AG04449 (cell line): ENCODE data around the gene KASH5.

Experiments
- CTCF ChIA-PET: fragments of 350-600 bp; formaldehyde crosslinking; extraction: SDS; loops from one replicate; lab custom pipeline; 2021; ENCODE audit warnings: antibody characterized with exemption; lab: Yijun Ruan, JAX
- POLR2A ChIA-PET: fragments of 400-600, 350-600 bp; formaldehyde crosslinking; extraction: SDS; loops from one replicate; lab custom pipeline; 2020; ENCODE audit warnings: antibody characterized with exemption, inconsistent platforms; lab: Yijun Ruan, JAX
- DNase-seq: peaks from one replicate; pipeline ENCODE4 v3.0.0-alpha.2; 2010; ENCODE audit warnings: low read depth, low spot score
- H3K4me3 ChIP-seq: 2 replicates; pipeline ENCODE4 v1.5.1; 2011; ENCODE audit warnings: low read depth, mild to moderate bottlenecking, control low read depth, low read length
- TF ChIP-seq, protein P1 (sequence below): IDR thresholded peaks from one replicate; pipeline ENCODE4 v1.5.1; 2011; ENCODE audit warnings: mild to moderate bottlenecking, moderate library complexity, low read length, control low read depth, inconsistent platforms; ENCODE audit not compliant: insufficient read depth; ENCODE audit errors: missing control alignments

KASH5 gene

GRCh38 chr19:49425178-49425577, 37.1 kb downstream of the KASH5 start, which contains the start of gene GFY:
Gene GFY (plus strand): TSS chr19:49425388. CDS start chr19:49426431, 1,043 bp downstream.
- ChIA-PET POLR2A (no interaction called here), CTCF (interaction anchor here (0.9 to 2.4 kb wide), 3 partner anchors 9 to 33 kb away, joined by 3 to 10 read pairs (median 4); no protein-coding TSS in a partner anchor)
- no peak for DNase-seq
- H3K4me3 ChIP-seq, result no peak within 1 kb of the TSS
- TF ChIP-seq, protein P1, sequence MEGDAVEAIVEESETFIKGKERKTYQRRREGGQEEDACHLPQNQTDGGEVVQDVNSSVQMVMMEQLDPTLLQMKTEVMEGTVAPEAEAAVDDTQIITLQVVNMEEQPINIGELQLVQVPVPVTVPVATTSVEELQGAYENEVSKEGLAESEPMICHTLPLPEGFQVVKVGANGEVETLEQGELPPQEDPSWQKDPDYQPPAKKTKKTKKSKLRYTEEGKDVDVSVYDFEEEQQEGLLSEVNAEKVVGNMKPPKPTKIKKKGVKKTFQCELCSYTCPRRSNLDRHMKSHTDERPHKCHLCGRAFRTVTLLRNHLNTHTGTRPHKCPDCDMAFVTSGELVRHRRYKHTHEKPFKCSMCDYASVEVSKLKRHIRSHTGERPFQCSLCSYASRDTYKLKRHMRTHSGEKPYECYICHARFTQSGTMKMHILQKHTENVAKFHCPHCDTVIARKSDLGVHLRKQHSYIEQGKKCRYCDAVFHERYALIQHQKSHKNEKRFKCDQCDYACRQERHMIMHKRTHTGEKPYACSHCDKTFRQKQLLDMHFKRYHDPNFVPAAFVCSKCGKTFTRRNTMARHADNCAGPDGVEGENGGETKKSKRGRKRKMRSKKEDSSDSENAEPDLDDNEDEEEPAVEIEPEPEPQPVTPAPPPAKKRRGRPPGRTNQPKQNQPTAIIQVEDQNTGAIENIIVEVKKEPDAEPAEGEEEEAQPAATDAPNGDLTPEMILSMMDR, result no peak

DNA sequence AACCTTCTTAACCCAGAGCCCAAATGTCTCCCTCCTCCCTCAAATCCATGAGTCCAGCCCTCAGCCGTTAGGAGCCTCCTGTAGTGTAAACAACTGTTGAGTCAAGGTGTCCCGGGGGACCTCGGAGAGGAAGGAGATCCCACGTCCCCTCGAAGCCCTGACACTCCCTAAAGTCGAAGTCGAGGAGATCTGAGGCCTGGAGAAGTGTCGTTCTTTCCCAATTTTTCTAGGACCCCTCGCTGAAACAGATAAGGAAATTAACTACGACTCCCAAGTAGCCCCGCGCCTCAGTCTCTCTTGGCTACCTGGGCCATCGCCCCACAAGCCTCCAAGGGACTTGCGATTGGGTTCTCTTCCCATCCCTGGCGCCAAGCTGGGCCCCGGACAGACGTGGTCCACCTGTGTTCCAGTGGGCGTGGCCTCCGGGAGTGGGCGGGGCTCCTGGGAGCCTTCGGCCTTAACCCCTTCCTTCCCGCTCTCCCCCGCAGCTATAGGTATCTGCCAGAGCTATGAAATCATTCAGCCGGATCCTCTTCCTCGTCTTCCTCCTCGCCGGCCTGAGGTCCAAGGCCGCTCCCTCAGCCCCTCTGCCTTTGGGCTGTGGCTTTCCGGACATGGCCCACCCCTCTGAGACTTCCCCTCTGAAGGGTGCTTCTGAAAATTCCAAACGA, 38.0 kb downstream of the KASH5 start:
- CTCF ChIA-PET, result interaction anchor here (0.9 to 2.4 kb wide), 3 partner anchors 10 to 160 kb away, joined by 3 to 10 read pairs (median 4); no protein-coding TSS in a partner anchor
- POLR2A ChIA-PET, result no interaction called here
- TF ChIP-seq, protein P1, result no peak
- DNase-seq, result no peak
- no peak overlapping the region for H3K4me3 ChIP-seq

GRCh38 chr19:49427339-49427738, 39.3 kb downstream of the KASH5 start:
- no peak for DNase-seq
- CTCF ChIA-PET, result no interaction called here

GRCh38 chr19:49427855-49428546, 40.0 kb downstream of the KASH5 start:
- H3K4me3 ChIP-seq, result no peak overlapping the region
- TF ChIP-seq, protein P1, result no peak
- POLR2A ChIA-PET, result no interaction called here
- CTCF ChIA-PET, result no interaction called here
- DNase-seq, result no peak

More at GRCh38 chr19:49427339-49427738, 39.3 kb downstream of the KASH5 start:
- POLR2A ChIA-PET, result no interaction called here
- TF ChIP-seq, protein P1, result no peak
- no peak overlapping the region for H3K4me3 ChIP-seq

GRCh38 chr19:49428547-49429451, 40.8 kb downstream of the KASH5 start:
- TF ChIP-seq, protein P1, result no peak
- ChIA-PET POLR2A (no interaction called here), CTCF (interaction anchor here (0.6 to 1.7 kb wide), 3 partner anchors 13 to 36 kb away, joined by 3 to 7 read pairs (median 5); partner anchors contain the start of gene SLC17A7)
- DNase-seq, result no peak
- no peak overlapping the region for H3K4me3 ChIP-seq
